ENCODE data around the gene SETX.
"Not testable (repeated sequence)": the region's sequence is repeated elsewhere in the genome, so short reads cannot be mapped to it uniquely, and the experiment has no call there.

The SETX gene

DNA sequence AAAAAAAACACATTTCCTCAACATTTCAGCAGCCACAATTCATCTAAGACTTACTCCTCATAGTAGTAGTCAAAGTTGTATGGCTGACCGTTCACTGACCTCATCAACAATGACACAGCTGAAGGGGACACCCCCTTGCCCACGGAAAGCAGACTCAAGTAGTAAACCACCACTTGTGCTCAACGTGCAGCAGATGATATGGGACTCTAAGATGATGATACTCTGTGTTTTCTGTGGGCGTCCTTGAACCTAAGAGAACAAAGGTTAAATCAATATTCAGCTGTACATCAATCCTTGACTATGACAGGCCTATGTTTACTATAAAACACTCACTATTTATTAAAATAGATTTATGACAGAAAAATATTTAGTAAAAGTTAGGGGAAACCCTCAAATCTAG lies 71.6 kb downstream of the SETX start:
- Histone ChIP-seq H3K4me3 (ENCODE audit: insufficient read depth, low read length, poor library complexity, severe bottlenecking) (no peak overlapping the region), H3K79me2 (ENCODE audit: insufficient read depth, low read length) (no peaks in the 10 kb centered on the region), H3K9me2 (replicated peaks; ENCODE audit: insufficient read depth, low read length) (no peaks in the 10 kb centered on the region), H3K9me3 (ENCODE audit: insufficient read depth, low read length) (no peaks in the 10 kb centered on the region), H3K9ac (ENCODE audit: low read length) (no peak overlapping the region), H3K4me2 (ENCODE audit: low read depth, low read length, poor library complexity, severe bottlenecking) (no peak overlapping the region), H2AFZ (ENCODE audit: low read depth, low read length, severe bottlenecking) (no peak overlapping the region), H3F3A (ENCODE audit: insufficient read depth) (no peaks in the 10 kb centered on the region), H3K27me3 (ENCODE audit: low read length) (no peaks in the 10 kb centered on the region), H4K20me1 (ENCODE audit: low read depth, low read length) (no peaks in the 10 kb centered on the region), H3K27ac (ENCODE audit: low read depth, low read length) (no peak overlapping the region), H3K36me3 (ENCODE audit: low read length) (peaks cover 65% of the 10 kb centered on the region)
- TF ChIP-seq, protein P1, sequence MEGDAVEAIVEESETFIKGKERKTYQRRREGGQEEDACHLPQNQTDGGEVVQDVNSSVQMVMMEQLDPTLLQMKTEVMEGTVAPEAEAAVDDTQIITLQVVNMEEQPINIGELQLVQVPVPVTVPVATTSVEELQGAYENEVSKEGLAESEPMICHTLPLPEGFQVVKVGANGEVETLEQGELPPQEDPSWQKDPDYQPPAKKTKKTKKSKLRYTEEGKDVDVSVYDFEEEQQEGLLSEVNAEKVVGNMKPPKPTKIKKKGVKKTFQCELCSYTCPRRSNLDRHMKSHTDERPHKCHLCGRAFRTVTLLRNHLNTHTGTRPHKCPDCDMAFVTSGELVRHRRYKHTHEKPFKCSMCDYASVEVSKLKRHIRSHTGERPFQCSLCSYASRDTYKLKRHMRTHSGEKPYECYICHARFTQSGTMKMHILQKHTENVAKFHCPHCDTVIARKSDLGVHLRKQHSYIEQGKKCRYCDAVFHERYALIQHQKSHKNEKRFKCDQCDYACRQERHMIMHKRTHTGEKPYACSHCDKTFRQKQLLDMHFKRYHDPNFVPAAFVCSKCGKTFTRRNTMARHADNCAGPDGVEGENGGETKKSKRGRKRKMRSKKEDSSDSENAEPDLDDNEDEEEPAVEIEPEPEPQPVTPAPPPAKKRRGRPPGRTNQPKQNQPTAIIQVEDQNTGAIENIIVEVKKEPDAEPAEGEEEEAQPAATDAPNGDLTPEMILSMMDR (IDR thresholded peaks at IDR 0.05; ENCODE audit: insufficient read depth, low read length, poor library complexity, severe bottlenecking), result no peak
- TF ChIP-seq EZH2phosphoT487 (conservative IDR thresholded peaks at IDR 0.05; ENCODE audit: low read length), result no peak

DNA sequence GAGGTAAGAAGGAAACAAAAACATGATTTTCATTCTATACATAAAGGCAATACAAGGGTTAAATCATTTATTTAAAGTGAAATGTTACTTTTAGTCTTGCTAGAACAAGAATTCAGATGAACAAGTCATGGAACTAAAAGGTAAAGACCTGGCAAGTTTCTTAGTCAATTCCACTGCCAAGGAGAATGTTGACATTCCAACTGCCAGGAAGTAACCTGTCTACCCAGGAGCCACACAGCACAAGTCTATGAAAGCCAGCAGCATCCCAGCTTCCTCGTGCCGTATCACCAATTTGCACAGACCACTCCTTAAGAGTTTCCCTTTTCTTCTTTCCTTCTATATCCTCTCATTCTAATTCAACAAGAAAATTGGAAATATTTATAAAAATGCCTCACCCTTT lies 79.9 kb downstream of the SETX start:
- H3K27me3 ChIP-seq (ENCODE audit: low read length), result no peaks in the 10 kb centered on the region
- no peaks in the 10 kb centered on the region for H3K9me3 ChIP-seq (ENCODE audit: insufficient read depth, low read length)
- H3K4me2 ChIP-seq (ENCODE audit: low read depth, low read length, poor library complexity, severe bottlenecking), result no peak overlapping the region
- H3F3A ChIP-seq (ENCODE audit: insufficient read depth), result peaks cover 2% of the 10 kb centered on the region; the same call in 1 of the 2 replicates
- H3K9ac ChIP-seq (ENCODE audit: low read length), result no peak overlapping the region
- TF ChIP-seq, protein P1 (IDR thresholded peaks at IDR 0.05; ENCODE audit: insufficient read depth, low read length, poor library complexity, severe bottlenecking), result no peak
- TF ChIP-seq EZH2phosphoT487 (conservative IDR thresholded peaks at IDR 0.05; ENCODE audit: low read length), result no peak
- H3K9me2 ChIP-seq (replicated peaks; ENCODE audit: insufficient read depth, low read length), result no peaks in the 10 kb centered on the region
- no peaks in the 10 kb centered on the region for H3K79me2 ChIP-seq (ENCODE audit: insufficient read depth, low read length)
- no peak overlapping the region for H2AFZ ChIP-seq (ENCODE audit: low read depth, low read length, severe bottlenecking)
- peaks cover 75% of the 10 kb centered on the region for H3K36me3 ChIP-seq (ENCODE audit: low read length)
- no peak overlapping the region for H3K4me3 ChIP-seq (ENCODE audit: insufficient read depth, low read length, poor library complexity, severe bottlenecking)
- no peak overlapping the region for H3K27ac ChIP-seq (ENCODE audit: low read depth, low read length)
- no peaks in the 10 kb centered on the region for H4K20me1 ChIP-seq (ENCODE audit: low read depth, low read length)

DNA sequence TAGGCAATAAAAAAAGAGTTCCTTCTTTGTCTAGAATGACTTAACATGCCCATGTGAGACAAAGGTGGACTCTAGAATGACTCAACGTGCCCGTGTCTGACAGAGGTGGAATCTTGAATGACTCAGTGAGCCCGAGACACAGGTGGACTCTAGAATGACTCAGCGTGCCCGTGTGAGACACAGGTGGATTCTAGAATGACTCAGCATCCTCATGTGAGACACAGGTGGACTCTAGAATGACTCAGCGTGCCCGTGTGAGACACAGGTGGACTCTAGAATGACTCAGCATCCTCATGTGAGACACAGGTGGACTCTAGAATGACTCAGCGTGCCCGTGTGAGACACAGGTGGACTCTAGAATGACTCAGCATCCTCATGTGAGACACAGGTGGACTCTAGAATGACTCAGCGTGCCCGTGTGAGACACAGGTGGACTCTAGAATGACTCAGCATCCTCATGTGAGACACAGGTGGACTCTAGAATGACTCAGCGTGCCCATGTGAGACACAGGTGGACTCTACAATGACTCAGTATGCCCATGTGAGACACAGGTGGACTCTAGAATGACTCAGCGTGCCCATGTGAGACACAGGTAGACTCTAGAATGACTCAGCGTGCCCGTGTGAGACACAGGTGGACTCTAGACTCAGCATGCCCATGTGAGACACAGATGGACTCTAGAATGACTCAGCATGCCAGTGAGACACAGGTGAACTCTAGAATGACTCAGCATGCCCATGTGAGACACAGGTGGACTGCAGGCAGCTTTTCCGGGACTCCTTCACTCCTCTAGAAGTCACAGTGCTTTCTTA lies 84.9 kb downstream of the SETX start:
- H3K36me3 ChIP-seq (ENCODE audit: low read length), result peaks cover 59% of the 10 kb centered on the region
- not testable (repeated sequence) for H3K27me3 ChIP-seq (ENCODE audit: low read length); H3K4me3 ChIP-seq (ENCODE audit: insufficient read depth, low read length, poor library complexity, severe bottlenecking); H3K79me2 ChIP-seq (ENCODE audit: insufficient read depth, low read length); H2AFZ ChIP-seq (ENCODE audit: low read depth, low read length, severe bottlenecking); H3K9me3 ChIP-seq (ENCODE audit: insufficient read depth, low read length); H3K4me2 ChIP-seq (ENCODE audit: low read depth, low read length, poor library complexity, severe bottlenecking); H4K20me1 ChIP-seq (ENCODE audit: low read depth, low read length); H3K9me2 ChIP-seq (replicated peaks; ENCODE audit: insufficient read depth, low read length); H3K9ac ChIP-seq (ENCODE audit: low read length)
- H3K27ac ChIP-seq (ENCODE audit: low read depth, low read length), result 0 out of 2 replicates have a peak overlapping the region, but pooled peaks have one; percentile 24
- peaks cover 15% of the 10 kb centered on the region for H3F3A ChIP-seq (ENCODE audit: insufficient read depth)

DNA sequence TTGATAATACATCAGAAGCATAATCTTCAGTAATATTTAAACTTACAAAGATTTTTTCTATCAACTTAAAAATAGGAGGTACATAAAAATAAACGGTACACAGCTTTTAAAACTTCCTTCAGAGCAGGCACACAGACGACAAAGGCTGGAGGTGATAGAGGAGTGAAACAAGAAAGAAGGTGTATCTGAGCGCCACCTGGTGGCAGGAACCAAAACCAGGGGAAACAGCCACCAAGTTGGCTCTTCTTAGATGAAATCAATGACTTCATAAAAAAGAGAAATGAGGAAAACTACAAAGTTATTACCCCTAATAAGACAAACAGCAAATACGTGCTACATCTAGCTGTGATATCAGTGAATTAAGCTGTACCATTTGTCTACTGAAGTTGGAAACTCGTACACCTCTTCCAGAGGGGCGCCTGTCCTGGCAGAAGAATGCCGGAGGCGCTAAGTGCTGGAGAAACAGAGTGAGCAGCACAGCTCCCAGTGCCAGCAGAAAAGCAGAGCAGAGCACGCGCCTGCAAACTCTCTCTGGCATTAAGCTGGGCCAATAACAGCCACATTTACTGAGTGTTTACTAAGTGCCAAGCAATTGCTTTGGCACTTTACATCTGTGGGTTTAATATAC lies 85.9 kb downstream of the SETX start:
- Histone ChIP-seq H2AFZ (ENCODE audit: low read depth, low read length, severe bottlenecking) (no peak overlapping the region), H3K27me3 (ENCODE audit: low read length) (no peaks in the 10 kb centered on the region), H3K9ac (ENCODE audit: low read length) (no peak overlapping the region), H3K79me2 (ENCODE audit: insufficient read depth, low read length) (no peaks in the 10 kb centered on the region), H3K4me3 (ENCODE audit: insufficient read depth, low read length, poor library complexity, severe bottlenecking) (no peak overlapping the region), H3K36me3 (ENCODE audit: low read length) (peaks cover 55% of the 10 kb centered on the region), H3K9me3 (ENCODE audit: insufficient read depth, low read length) (no peaks in the 10 kb centered on the region), H3K4me2 (ENCODE audit: low read depth, low read length, poor library complexity, severe bottlenecking) (no peak overlapping the region), H4K20me1 (ENCODE audit: low read depth, low read length) (no peaks in the 10 kb centered on the region; the same call in 1 of the 2 replicates), H3F3A (ENCODE audit: insufficient read depth) (peaks cover 15% of the 10 kb centered on the region), H3K27ac (ENCODE audit: low read depth, low read length) (0 out of 2 replicates have a peak overlapping the region, but pooled peaks have one; percentile 15), H3K9me2 (replicated peaks; ENCODE audit: insufficient read depth, low read length) (no peaks in the 10 kb centered on the region)
- TF ChIP-seq, protein P1 (IDR thresholded peaks at IDR 0.05; ENCODE audit: insufficient read depth, low read length, poor library complexity, severe bottlenecking), result peak; percentile 97
- TF ChIP-seq EZH2phosphoT487 (conservative IDR thresholded peaks at IDR 0.05; ENCODE audit: low read length), result no peak

Data from SU-DHL-6 (cell line).